Subcutaneous abdominal adipose tissue (tissue), 5 donors: ENCODE measurements around the gene SLAMF9.

ENCODE experiments used
- H3K27ac ChIP-seq: one replicate; pipeline ENCODE4 v1.7.0; 2013; ENCODE audit warnings: low read depth, mild to moderate bottlenecking, inconsistent platforms, low read length, moderate library complexity
- H3K27me3 ChIP-seq, 5 donors: one replicate each; pipeline ENCODE4 v1.7.0; 2013; ENCODE audit warnings: low read length in 5 of 5, inconsistent platforms in 1 of 5; ENCODE audit not compliant: control insufficient read depth in 5 of 5, insufficient read depth in 4 of 5
- H3K36me3 ChIP-seq, 5 donors: one replicate each; pipeline ENCODE4 v1.7.0; 2013; ENCODE audit warnings: low read length in 5 of 5; ENCODE audit not compliant: control insufficient read depth in 5 of 5, insufficient read depth in 5 of 5
- H3K4me1 ChIP-seq, 5 donors: one replicate each; pipeline ENCODE4 v1.7.0; 2013; ENCODE audit warnings: low read length in 5 of 5, mild to moderate bottlenecking in 3 of 5, moderate library complexity in 1 of 5; ENCODE audit not compliant: control insufficient read depth in 5 of 5, insufficient read depth in 5 of 5
- H3K4me3 ChIP-seq, 5 donors: one replicate each; pipeline ENCODE4 v1.7.0; 2013; ENCODE audit warnings: low read length in 5 of 5, low read depth in 1 of 5
- H3K9ac ChIP-seq, 5 donors: one replicate each; pipeline ENCODE4 v1.7.0; 2013; ENCODE audit warnings: low read length in 5 of 5, mild to moderate bottlenecking in 4 of 5, moderate library complexity in 3 of 5
- H3K9me3 ChIP-seq, 5 donors: one replicate each; pipeline ENCODE4 v1.7.0; 2013; ENCODE audit warnings: low read length in 5 of 5; ENCODE audit not compliant: control insufficient read depth in 5 of 5
- donor health status: healthy.
- donor health status: healthy.
- donor health status: healthy.
- donor health status: healthy.
- donor health status: healthy.

SLAMF9 gene

DNA sequence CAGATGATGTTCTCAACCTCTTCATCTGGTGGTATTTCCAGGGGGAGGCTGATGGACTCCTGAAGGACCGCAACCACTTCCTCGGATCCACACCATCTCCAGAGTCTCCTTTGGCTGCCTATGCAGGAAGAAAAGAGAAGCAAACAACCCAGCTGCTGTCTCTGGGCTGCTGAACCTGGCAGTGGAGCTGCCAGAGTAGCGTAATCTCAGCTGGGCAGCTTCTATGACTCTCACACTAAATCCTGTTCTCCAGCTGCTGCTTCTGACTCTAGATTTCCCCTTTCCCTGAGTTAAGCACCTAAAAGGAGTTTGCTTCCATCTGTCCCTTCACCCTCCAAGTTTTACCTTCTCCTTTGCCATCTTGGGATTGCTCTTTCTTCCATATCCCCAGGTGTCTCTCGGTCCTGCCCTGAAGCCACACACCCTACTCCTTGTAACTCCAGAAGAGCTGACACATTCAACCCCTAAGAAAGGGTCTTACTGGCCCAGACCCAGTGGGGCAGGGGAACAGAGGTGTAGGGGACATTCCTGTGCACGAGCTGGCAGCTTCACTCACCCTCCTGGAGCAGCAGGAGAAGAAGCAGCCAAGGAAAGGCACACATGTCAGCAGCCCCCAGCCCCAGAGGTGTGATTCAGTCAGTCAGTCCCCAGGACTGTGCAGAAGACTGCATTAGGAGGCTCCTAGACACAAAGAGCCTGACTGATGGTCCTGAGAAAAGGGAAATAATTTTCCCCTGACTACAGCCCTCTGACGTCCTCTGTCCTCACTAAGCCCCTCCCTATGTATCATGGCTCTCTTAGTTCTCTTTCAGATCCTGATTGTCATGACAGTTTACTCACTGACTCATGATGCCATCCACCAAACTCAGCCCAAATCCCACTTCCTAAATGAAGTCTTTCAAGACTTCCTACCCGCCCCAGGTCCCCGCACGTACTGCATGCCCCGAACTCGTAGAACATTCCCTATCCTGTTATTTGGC lies at the start of gene SLAMF9:
Gene SLAMF9, minus strand, starts transcription at position 702 of the 980 bp plus-strand sequence. Its CDS starts 100 bp downstream, at position 602.
- no peaks in the 10 kb centered on the region for H3K36me3 ChIP-seq
- H3K27ac ChIP-seq: no peak within 1 kb of the TSS
- no peaks in the 10 kb centered on the region for H3K9me3 ChIP-seq
- H3K4me3 ChIP-seq: no peak within 1 kb of the TSS
- peaks cover 6 to 22% (median 11%) of the 10 kb centered on the region in 5 donors for H3K27me3 ChIP-seq
- H3K9ac ChIP-seq: no peak within 1 kb of the TSS
- H3K4me1 ChIP-seq: peaks cover 0 to 5% (median 0%) of the 10 kb centered on the region in 5 donors

GRCh38 chr1:160001440-160001839 lies 47.4 kb upstream of the SLAMF9 start:
- H3K9ac ChIP-seq: no peak overlapping the region
- H3K9me3 ChIP-seq: no peaks in the 10 kb centered on the region
- H3K4me1 ChIP-seq: no peaks in the 10 kb centered on the region
- H3K27ac ChIP-seq: no peak overlapping the region
- no peaks in the 10 kb centered on the region for H3K36me3 ChIP-seq
- H3K27me3 ChIP-seq: peaks cover 0 to 4% (median 0%) of the 10 kb centered on the region in 5 donors
- H3K4me3 ChIP-seq: no peak overlapping the region

- no peaks in the 10 kb centered on the region for H3K36me3 ChIP-seq
- no peak overlapping the region for H3K4me3 ChIP-seq
- no peaks in the 10 kb centered on the region for H3K9me3 ChIP-seq
- H3K9ac ChIP-seq: no peak overlapping the region
- H3K27ac ChIP-seq: no peak overlapping the region
- H3K27me3 ChIP-seq: no peaks in the 10 kb centered on the region
- H3K4me1 ChIP-seq: no peaks in the 10 kb centered on the region
These were observed 45.2 kb upstream of the SLAMF9 start for GRCh38 chr1:159999204-159999603.

DNA sequence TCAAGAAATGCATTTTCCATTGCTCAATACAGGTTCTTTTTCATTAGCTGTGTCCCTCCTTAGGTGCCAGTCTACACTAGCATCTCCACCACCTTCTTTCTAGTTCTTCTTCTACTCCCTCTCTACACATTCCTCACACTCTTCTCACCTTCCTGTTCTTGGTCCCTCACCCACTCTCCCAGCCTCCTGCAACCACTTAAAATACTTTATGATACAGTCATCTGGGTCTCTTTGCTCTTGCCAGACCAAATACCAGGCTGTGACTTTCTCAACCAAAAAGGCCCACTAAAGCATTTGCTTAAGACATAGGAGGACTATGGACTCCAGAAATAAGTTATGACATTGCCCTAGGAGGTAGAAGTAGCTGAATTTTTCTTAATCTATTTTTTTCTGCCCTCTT lies 42.6 kb upstream of the SLAMF9 start:
- Histone ChIP-seq H3K4me3 (no peak overlapping the region), H3K9ac (no peak overlapping the region), H3K27me3 (no peaks in the 10 kb centered on the region), H3K4me1 (peaks cover 0 to 4% (median 2%) of the 10 kb centered on the region in 5 donors), H3K36me3 (no peaks in the 10 kb centered on the region), H3K9me3 (no peaks in the 10 kb centered on the region), H3K27ac (no peak overlapping the region)

DNA sequence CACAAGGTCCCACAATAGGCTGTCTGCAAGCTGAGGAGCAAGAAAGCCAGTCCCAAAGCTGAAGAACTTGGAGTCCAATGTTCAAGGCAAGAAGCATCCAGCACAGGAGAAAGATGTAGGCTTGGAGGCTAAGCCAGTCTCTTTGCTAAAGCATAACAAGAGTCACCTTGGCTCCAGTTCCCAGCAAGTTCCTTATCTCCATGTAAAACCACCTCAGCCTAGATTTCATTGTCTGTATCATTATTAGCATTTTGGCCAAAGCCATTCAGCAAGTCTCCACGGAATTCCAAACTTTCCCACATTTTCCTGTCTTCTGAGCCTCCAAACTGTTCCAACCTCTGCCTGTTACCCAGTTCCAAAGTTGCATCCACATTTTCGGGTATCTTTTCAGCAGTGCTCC lies 40.9 kb upstream of the SLAMF9 start:
- H3K9ac ChIP-seq: no peak overlapping the region
- H3K9me3 ChIP-seq: no peaks in the 10 kb centered on the region
- no peaks in the 10 kb centered on the region for H3K27me3 ChIP-seq
- no peak overlapping the region for H3K27ac ChIP-seq
- H3K4me1 ChIP-seq: peaks cover 2 to 9% (median 5%) of the 10 kb centered on the region in 5 donors
- H3K4me3 ChIP-seq: no peak overlapping the region
- no peaks in the 10 kb centered on the region for H3K36me3 ChIP-seq

DNA sequence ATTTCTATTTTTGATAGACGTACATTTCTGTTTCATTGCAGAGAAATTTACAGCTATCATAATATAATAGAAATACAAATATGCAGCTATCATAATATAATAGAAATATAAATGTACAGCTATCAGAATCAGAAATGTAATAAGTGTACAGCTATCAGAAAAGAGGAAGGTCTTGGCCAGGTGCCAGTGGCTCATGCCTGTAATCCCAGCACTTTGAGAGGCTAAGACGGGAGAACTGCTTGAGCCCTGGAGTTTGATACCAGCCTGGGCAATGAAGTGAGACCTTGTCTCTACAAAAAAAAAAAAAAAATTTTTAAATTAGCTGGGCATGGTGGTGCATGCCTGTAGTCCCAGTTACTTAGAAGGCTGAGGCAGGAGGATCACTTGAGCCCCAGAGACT lies 39.9 kb upstream of the SLAMF9 start:
- Histone ChIP-seq H3K27ac (no peak overlapping the region), H3K4me3 (no peak overlapping the region), H3K9me3 (no peaks in the 10 kb centered on the region), H3K9ac (no peak overlapping the region), H3K27me3 (no peaks in the 10 kb centered on the region), H3K4me1 (peaks cover 2 to 9% (median 5%) of the 10 kb centered on the region in 5 donors), H3K36me3 (no peaks in the 10 kb centered on the region)

DNA sequence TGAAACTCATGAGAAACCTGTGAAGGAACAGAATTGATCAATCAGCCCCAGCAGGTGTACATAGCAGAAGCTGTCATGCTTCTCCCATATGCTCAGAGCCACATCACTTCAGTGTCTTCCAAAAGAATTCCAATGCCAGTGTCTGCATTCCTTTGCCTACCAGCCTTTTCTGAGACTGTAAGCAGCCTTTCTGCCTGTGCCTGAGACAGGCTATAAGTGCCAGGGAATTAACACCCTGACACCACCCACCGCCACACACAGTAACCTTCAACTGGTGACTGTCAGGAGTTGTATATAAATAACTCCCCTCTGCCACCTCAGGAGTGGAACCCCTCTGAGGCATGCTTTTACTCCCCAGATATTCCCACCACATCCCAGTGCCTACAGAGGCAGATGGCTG lies 38.1 kb upstream of the SLAMF9 start:
- peaks cover 2 to 9% (median 5%) of the 10 kb centered on the region in 5 donors for H3K4me1 ChIP-seq
- peaks cover 0 to 3% (median 0%) of the 10 kb centered on the region in 5 donors for H3K27me3 ChIP-seq
- no peak overlapping the region for H3K9ac ChIP-seq
- no peak overlapping the region for H3K27ac ChIP-seq
- no peaks in the 10 kb centered on the region for H3K36me3 ChIP-seq
- no peaks in the 10 kb centered on the region for H3K9me3 ChIP-seq
- H3K4me3 ChIP-seq: no peak overlapping the region

DNA sequence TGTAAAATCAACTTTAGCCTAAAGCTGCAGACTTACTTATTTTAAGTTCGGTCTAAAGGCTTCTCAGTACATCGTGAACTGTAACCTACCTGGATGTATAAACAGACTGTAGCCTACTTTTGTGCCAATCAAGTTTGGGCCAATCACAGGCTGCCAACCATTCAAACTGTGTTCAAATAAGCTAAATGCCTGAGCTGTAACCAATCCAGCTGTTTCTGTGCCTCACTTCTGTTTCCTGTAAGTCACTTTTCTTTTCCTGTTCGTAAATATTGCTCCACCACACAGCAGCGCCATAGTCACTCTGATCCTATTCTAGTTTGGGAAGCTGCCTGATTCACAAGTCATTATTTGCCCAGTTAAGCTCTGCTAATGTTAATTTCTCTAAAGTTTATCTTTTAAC lies 37.5 kb upstream of the SLAMF9 start:
- H3K27me3 ChIP-seq: peaks cover 0 to 4% (median 0%) of the 10 kb centered on the region in 5 donors
- H3K9ac ChIP-seq: no peak overlapping the region
- peaks cover 2 to 9% (median 5%) of the 10 kb centered on the region in 5 donors for H3K4me1 ChIP-seq
- peak overlapping the region in 2 of 5 donors; percentile 19 to 45 for H3K4me3 ChIP-seq
- H3K9me3 ChIP-seq: no peaks in the 10 kb centered on the region
- H3K36me3 ChIP-seq: no peaks in the 10 kb centered on the region
- H3K27ac ChIP-seq: no peak overlapping the region

- no peaks in the 10 kb centered on the region for H3K36me3 ChIP-seq
- H3K9ac ChIP-seq: no peak overlapping the region
- H3K27me3 ChIP-seq: peaks cover 0 to 4% (median 0%) of the 10 kb centered on the region in 5 donors
- H3K4me3 ChIP-seq: no peak overlapping the region
- peaks cover 2 to 9% (median 5%) of the 10 kb centered on the region in 5 donors for H3K4me1 ChIP-seq
- no peaks in the 10 kb centered on the region for H3K9me3 ChIP-seq
- H3K27ac ChIP-seq: no peak overlapping the region
These were observed 36.0 kb upstream of the SLAMF9 start for GRCh38 chr1:159990005-159990404.

DNA sequence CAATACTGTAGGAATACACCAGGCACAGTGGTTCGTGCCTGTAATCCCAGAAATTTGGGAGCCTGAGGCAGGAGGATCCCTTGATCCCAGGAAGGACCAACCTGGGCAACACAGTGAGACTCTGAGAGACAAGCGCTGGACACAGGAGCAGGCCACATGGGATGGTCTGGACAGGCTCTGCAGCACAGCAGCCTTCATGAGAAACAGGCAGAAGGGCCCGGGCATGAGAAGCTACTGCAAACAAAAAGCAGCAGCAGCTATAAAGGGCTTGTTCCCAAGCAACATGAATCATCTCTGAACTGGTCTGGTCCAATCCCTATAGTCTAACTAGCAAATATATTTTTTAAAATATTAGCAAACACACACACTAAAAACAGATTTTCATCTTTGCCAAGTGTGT lies 35.5 kb upstream of the SLAMF9 start:
- peaks cover 0 to 4% (median 0%) of the 10 kb centered on the region in 5 donors for H3K27me3 ChIP-seq
- H3K4me3 ChIP-seq: no peak overlapping the region
- H3K36me3 ChIP-seq: no peaks in the 10 kb centered on the region
- peaks cover 2 to 9% (median 5%) of the 10 kb centered on the region in 5 donors for H3K4me1 ChIP-seq
- no peak overlapping the region for H3K9ac ChIP-seq
- no peaks in the 10 kb centered on the region for H3K9me3 ChIP-seq
- H3K27ac ChIP-seq: no peak overlapping the region
